Neural cell (in vitro differentiated cells): ENCODE results near the gene PUM2. TPM values are rescaled to one million over a fixed set of nuclear protein-coding genes. Genes with fewer than 3 reads are reported as not detected.
A peak's percentile ranks its signal among the peaks of the same experiment; 100 is the strongest.

ENCODE experiments used
- H2AFZ ChIP-seq: fragments of 200-600, 300-800 bp; sonication (generic), shearing (Covaris generic); 2 replicates; pipeline ENCODE4 v1.6.0; 2014; ENCODE audit warnings: low read depth, mild to moderate bottlenecking, antibody characterized with exemption, low read length, moderate library complexity
- H3F3A ChIP-seq: fragments of 200-600 bp; shearing (Covaris generic); 2 replicates; pipeline ENCODE4 v1.6.1; 2016; ENCODE audit warnings: mild to moderate bottlenecking, moderate library complexity, mixed read lengths, antibody characterized with exemption, low read length; ENCODE audit not compliant: insufficient read depth, poor library complexity, severe bottlenecking
- H3K27ac ChIP-seq: fragments of 200-600, 300-800 bp; sonication (generic), shearing (Covaris generic); 2 replicates; pipeline ENCODE4 v1.5.1; 2014; ENCODE audit warnings: mild to moderate bottlenecking, low read length, moderate library complexity
- H3K27me3 ChIP-seq: fragments of 300-800, 200-600 bp; sonication (generic), shearing (Covaris generic); 2 replicates; pipeline ENCODE4 v1.6.0; 2014; ENCODE audit warnings: mild to moderate bottlenecking, low read depth, low read length, moderate library complexity; ENCODE audit not compliant: insufficient read depth
- H3K36me3 ChIP-seq: fragments of 300-800, 200-600 bp; sonication (generic), shearing (Covaris generic); 2 replicates; pipeline ENCODE4 v1.5.1; 2014; ENCODE audit warnings: mild to moderate bottlenecking, antibody characterized with exemption, low read length, moderate library complexity; ENCODE audit not compliant: insufficient read depth
- H3K4me2 ChIP-seq: fragments of 300-800, 200-600 bp; sonication (generic), shearing (Covaris generic); 2 replicates; pipeline ENCODE4 v1.6.0; 2014; ENCODE audit warnings: mild to moderate bottlenecking, low read length
- H3K4me3 ChIP-seq: fragments of 300-800, 200-600 bp; sonication (generic), shearing (Covaris generic); 2 replicates; pipeline ENCODE4 v1.5.1; 2014; ENCODE audit warnings: mild to moderate bottlenecking, low read length, moderate library complexity
- H3K79me2 ChIP-seq: fragments of 200-600 bp; shearing (Covaris generic); replicated peaks from 2 replicates; pipeline ENCODE4 v1.6.0; 2014; ENCODE audit warnings: mild to moderate bottlenecking, low read length, moderate library complexity; ENCODE audit not compliant: insufficient read depth
- H3K9ac ChIP-seq: fragments of 300-800, 200-600 bp; sonication (generic), shearing (Covaris generic); 2 replicates; pipeline ENCODE4 v1.6.1; 2016; ENCODE audit warnings: mild to moderate bottlenecking, low read length, mixed read lengths
- H3K9me2 ChIP-seq: fragments of 200-600 bp; shearing (Covaris generic); 2 replicates; pipeline ENCODE4 v1.6.1; 2016; ENCODE audit warnings: mild to moderate bottlenecking, low read length, mixed read lengths; ENCODE audit not compliant: insufficient read depth
- H3K9me3 ChIP-seq: fragments of 200-600, 300-800 bp; sonication (generic), shearing (Covaris generic); 2 replicates; pipeline ENCODE4 v1.6.1; 2016; ENCODE audit warnings: mild to moderate bottlenecking, mixed run types, low read length, moderate library complexity, mixed read lengths
- H4K20me1 ChIP-seq: fragments of 200-600 bp; shearing (Covaris generic); 2 replicates; pipeline ENCODE4 v1.6.1; 2016; ENCODE audit warnings: mild to moderate bottlenecking, mixed run types; ENCODE audit not compliant: insufficient read depth
- CTCF ChIP-seq: fragments of 450-650 bp; IDR thresholded peaks from 2 replicates; pipeline ENCODE4 v1.5.1; 2014; ENCODE audit warnings: antibody characterized with exemption, mild to moderate bottlenecking, moderate library complexity; ENCODE audit not compliant: poor library complexity, severe bottlenecking
- EP300 ChIP-seq: fragments of 450-650 bp; conservative IDR thresholded peaks from 2 replicates; pipeline ENCODE4 v1.6.1; 2014; ENCODE audit warnings: antibody characterized with exemption, mild to moderate bottlenecking, moderate library complexity; ENCODE audit not compliant: poor library complexity, severe bottlenecking
- EZH2 ChIP-seq: fragments of 200-600, 300-800 bp; shearing (Covaris generic), sonication (generic); IDR thresholded peaks from 2 replicates; pipeline ENCODE4 v1.6.1; 2014; ENCODE audit warnings: antibody characterized with exemption, low read length, borderline replicate concordance, mild to moderate bottlenecking; ENCODE audit not compliant: insufficient read depth, poor library complexity, severe bottlenecking
- MXI1 ChIP-seq: fragments of 450-650 bp; conservative IDR thresholded peaks from 2 replicates; pipeline ENCODE4 v1.6.1; 2014; ENCODE audit warnings: antibody characterized with exemption, mild to moderate bottlenecking; ENCODE audit not compliant: poor library complexity, severe bottlenecking
- POLR2AphosphoS5 ChIP-seq: IDR thresholded peaks from 2 replicates; pipeline ENCODE4 v1.6.1; 2012
- RAD21 ChIP-seq: fragments of 450-650 bp; conservative IDR thresholded peaks from 2 replicates; pipeline ENCODE4 v1.6.1; 2014; ENCODE audit warnings: antibody characterized with exemption, mild to moderate bottlenecking, moderate library complexity
- REST ChIP-seq: IDR thresholded peaks from 2 replicates; pipeline ENCODE4 v1.6.1; 2012; ENCODE audit warnings: borderline replicate concordance
- SMC3 ChIP-seq: fragments of 450-650 bp; conservative IDR thresholded peaks from 2 replicates; pipeline ENCODE4 v1.6.1; 2014; ENCODE audit warnings: antibody characterized with exemption, mild to moderate bottlenecking, moderate library complexity; ENCODE audit not compliant: poor library complexity
- TAF1 ChIP-seq: IDR thresholded peaks from 2 replicates; pipeline ENCODE4 v1.6.1; 2012; ENCODE audit warnings: low read depth
- polyA plus RNA-seq: library from polyadenylated mRNA; depleted of rRNA; stranded (reverse); fragments of >200 nt; gene quantifications from 2 replicates; pipeline ENCODE4 v1.2.3, GENCODE V29; 2014

The PUM2 gene
- polyA plus RNA-seq, 1 donor from 2014 or later = 37.0 TPM

- Histone ChIP-seq H3K4me3 (peak overlapping the region; percentile 80), H3F3A (no peaks in the 10 kb centered on the region), H3K36me3 (no peaks in the 10 kb centered on the region), H2AFZ (peak overlapping the region; percentile 40), H3K27me3 (peaks cover 3% of the 10 kb centered on the region), H3K79me2 (no peaks in the 10 kb centered on the region), H3K9ac (peak overlapping the region; percentile 69), H3K27ac (no peak overlapping the region), H4K20me1 (no peaks in the 10 kb centered on the region), H3K4me2 (no peak overlapping the region), H3K9me3 (peaks cover 3% of the 10 kb centered on the region), H3K9me2 (no peaks in the 10 kb centered on the region)
- TF ChIP-seq CTCF (peak; percentile 75), MXI1 (no peak), POLR2AphosphoS5 (no peak), SMC3 (peak; percentile 72), RAD21 (peak; percentile 65), EP300 (no peak), REST (no peak), TAF1 (no peak), EZH2 (no peak)
Measured at GRCh38 chr2:20225294-20226151, 125.1 kb downstream of the PUM2 start.

GRCh38 chr2:20224716-20225293 lies 125.8 kb downstream of the PUM2 start, which contains the start of gene SDC1:
SDC1 (minus strand) TSS chr2:20225130; CDS start chr2:20224867, 263 bp downstream.
- peak within 1 kb of the TSS; percentile 80 for H3K4me3 ChIP-seq
- no peaks in the 10 kb centered on the region for H3K79me2 ChIP-seq
- no peaks in the 10 kb centered on the region for H3K36me3 ChIP-seq
- H2AFZ ChIP-seq = peak within 1 kb of the TSS; percentile 40
- peak within 1 kb of the TSS; percentile 48 for H3K4me2 ChIP-seq
- no peaks in the 10 kb centered on the region for H3F3A ChIP-seq
- H4K20me1 ChIP-seq = no peaks in the 10 kb centered on the region
- H3K9me2 ChIP-seq = no peaks in the 10 kb centered on the region
- TF ChIP-seq TAF1 (no peak), REST (no peak), EP300 (no peak), POLR2AphosphoS5 (no peak), CTCF (no peak), SMC3 (no peak), RAD21 (no peak), EZH2 (no peak), MXI1 (no peak)
- H3K9me3 ChIP-seq = peaks cover 3% of the 10 kb centered on the region
- peak within 1 kb of the TSS; percentile 69 for H3K9ac ChIP-seq
- no peak within 1 kb of the TSS for H3K27ac ChIP-seq
- peaks cover 3% of the 10 kb centered on the region for H3K27me3 ChIP-seq
